Lower leg skin (tissue), 4 donors: ENCODE data around the gene RABL3. TPM values are rescaled to one million over a fixed set of nuclear protein-coding genes. Genes with fewer than 3 reads are reported as not detected.
"Not testable (repeated sequence)": the region's sequence is repeated elsewhere in the genome, so short reads cannot be mapped to it uniquely, and the experiment has no call there.

Experiments used
- DNase-seq, 2 donors: peaks; one replicate each; pipeline ENCODE4 v3.0.0-alpha.2; 2019; ENCODE audit warnings: low spot score in 2 of 2
- H3K4me3 ChIP-seq: fragments of 200-600 bp; sonication (generic); 2 replicates; pipeline ENCODE4 v1.5.1; 2017; ENCODE audit warnings: mild to moderate bottlenecking, low read depth; ENCODE audit not compliant: poor library complexity, severe bottlenecking
- POLR2A ChIP-seq, 2 donors: fragments of 450-650 bp; IDR thresholded peaks; one replicate each; pipeline ENCODE4 v1.6.1; 2016 to 2017; ENCODE audit warnings: antibody characterized with exemption in 2 of 2, mild to moderate bottlenecking in 1 of 2, moderate library complexity in 1 of 2
- WGBS, 2 donors: methylation state at CpG; one replicate each; pipeline ENCODE4 v1.1.5; 2018; 5-methylcytosine and 5-hydroxymethylcytosine counted together
- intact Hi-C: fragments of 100-400 bp; cut with DNase I; formaldehyde crosslinking; loops from one replicate; pipeline ENCODE4 v1.15.0; 2023; ENCODE audit warnings: low total_unique reads
- total RNA-seq, 4 donors: library from RNA; depleted of rRNA; stranded (reverse); fragments of >200 nt; gene quantifications; one replicate each; pipeline ENCODE4 v1.1.0, GENCODE V29; 2016
- TF ChIP-seq, protein P1 (sequence below), 3 donors: fragments of 450-650 bp; IDR thresholded peaks; one replicate each; pipeline ENCODE4 v1.5.1; 2016; ENCODE audit warnings: antibody characterized with exemption in 3 of 3, mild to moderate bottlenecking in 3 of 3, moderate library complexity in 2 of 3

The RABL3 gene
- total RNA-seq, 4 donors from 2014 or later = 8.5 to 27.0 (median 13.1) TPM

DNA sequence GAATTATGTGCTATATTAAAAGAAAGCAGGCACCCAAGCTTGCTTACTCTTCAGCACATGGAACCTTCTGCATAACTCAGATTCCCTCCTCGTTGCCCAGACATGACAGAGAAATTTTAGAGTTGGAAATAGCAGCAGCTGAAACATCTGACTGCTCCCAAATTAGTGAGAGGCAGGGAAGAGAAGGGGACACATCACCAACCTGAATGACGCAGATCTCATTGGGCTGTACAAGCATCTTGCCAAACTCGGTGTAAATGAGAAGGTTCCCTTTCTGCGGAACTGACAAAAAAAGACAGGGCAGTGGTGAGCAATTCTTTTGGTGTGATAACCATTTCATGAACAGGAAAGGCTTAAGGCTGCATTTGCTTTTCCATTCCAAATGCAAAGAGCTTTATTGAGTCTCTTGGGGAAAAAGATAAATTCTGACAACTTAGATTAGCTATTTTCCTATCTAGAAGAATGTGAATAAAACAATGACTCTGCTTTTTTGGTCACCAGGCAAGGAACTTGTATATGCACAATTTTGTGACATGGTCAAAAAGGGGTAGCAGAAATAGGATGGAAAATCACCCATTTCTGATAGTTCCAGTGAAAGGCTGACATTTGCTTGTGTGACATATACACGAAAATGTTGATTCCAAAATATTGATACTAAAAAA lies 95.4 kb downstream of the RABL3 start:
- intact Hi-C loops = no loop called here
- WGBS, 2 donors = 64 to 71% methylated on average over 5 of the region's 5 CpGs
- TF ChIP-seq, protein P1, sequence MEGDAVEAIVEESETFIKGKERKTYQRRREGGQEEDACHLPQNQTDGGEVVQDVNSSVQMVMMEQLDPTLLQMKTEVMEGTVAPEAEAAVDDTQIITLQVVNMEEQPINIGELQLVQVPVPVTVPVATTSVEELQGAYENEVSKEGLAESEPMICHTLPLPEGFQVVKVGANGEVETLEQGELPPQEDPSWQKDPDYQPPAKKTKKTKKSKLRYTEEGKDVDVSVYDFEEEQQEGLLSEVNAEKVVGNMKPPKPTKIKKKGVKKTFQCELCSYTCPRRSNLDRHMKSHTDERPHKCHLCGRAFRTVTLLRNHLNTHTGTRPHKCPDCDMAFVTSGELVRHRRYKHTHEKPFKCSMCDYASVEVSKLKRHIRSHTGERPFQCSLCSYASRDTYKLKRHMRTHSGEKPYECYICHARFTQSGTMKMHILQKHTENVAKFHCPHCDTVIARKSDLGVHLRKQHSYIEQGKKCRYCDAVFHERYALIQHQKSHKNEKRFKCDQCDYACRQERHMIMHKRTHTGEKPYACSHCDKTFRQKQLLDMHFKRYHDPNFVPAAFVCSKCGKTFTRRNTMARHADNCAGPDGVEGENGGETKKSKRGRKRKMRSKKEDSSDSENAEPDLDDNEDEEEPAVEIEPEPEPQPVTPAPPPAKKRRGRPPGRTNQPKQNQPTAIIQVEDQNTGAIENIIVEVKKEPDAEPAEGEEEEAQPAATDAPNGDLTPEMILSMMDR (IDR thresholded peaks at IDR 0.05) = no peak
- no peak for TF ChIP-seq POLR2A (IDR thresholded peaks at IDR 0.05)
- DNase-seq = no peak
- H3K4me3 ChIP-seq = no peak overlapping the region

DNA sequence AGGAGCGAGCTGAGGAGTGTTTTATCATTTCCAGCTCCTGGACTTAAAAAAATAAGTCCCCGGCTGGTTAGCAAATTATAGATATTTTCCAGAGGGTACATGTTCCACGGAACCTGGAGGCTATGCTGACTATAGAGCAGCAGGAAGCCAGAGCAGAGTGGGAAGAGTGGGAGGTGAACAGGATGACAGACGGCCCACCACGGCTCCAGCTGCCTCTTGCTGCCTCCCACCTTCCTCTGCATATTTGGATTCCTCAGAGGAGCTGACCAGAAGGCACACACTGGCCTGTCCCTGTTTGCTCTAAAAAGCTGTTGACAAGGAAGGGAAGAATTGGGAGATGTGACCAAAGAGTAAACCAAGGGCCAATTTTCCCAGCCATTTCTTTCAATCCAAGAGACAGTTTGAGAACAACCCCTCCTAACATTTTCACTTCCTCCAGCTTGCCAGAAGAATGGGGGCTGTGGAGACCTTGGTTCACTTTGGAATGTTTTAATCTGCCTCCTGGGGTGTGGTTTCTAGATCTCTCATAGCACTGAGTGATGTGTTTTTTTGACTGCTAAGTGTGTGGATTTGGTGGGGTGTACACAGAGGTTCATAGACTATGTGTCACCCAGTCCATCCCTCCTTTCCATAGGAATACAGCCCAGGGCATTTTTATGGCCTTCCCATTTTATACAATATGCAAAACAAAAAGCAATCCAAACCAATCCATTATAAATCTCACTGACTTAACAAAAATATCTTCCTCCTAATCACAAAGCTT lies 97.1 kb downstream of the RABL3 start:
- H3K4me3 ChIP-seq = no peak overlapping the region

DNA sequence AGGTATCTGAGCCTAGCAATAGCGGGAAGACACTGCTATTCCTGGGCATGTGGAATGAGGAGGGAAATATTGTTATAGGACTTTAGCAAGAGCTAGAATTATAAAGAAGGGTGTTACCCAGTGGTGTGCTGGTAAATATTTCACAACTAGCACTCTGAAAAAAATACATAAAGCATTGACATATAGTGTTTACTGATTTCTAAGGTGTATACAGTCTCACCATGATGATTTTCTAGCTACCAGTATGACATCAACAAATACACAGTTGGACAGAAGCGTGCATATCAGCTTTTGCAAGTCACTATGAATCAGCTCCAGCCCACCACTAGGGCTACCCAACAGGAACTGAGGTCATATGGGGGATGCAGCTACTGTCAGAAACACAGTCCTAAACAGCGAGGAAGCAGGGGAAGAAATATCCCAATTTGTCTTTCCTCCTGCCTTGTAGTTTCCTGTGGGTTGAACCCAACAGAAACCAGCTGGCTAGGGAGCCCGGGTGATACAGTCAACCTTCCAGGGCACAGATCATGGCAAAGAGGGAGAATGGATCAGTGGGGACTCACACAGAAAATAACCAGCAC lies 99.9 kb downstream of the RABL3 start:
- intact Hi-C loops = no loop called here
- TF ChIP-seq, protein P1 (IDR thresholded peaks at IDR 0.05) = no peak
- no peak for TF ChIP-seq POLR2A (IDR thresholded peaks at IDR 0.05)
- 73 to 78% methylated on average over 4 of the region's 4 CpGs for WGBS, 2 donors
- H3K4me3 ChIP-seq = no peak overlapping the region
- no peak for DNase-seq

More for the DNA sequence above, 97.1 kb downstream of the RABL3 start:
- 16 to 29% methylated on average over 5 of the region's 5 CpGs for WGBS, 2 donors
- intact Hi-C loops = no loop called here
- DNase-seq = no peak
- TF ChIP-seq, protein P1 (IDR thresholded peaks at IDR 0.05) = no peak
- no peak for TF ChIP-seq POLR2A (IDR thresholded peaks at IDR 0.05)

DNA sequence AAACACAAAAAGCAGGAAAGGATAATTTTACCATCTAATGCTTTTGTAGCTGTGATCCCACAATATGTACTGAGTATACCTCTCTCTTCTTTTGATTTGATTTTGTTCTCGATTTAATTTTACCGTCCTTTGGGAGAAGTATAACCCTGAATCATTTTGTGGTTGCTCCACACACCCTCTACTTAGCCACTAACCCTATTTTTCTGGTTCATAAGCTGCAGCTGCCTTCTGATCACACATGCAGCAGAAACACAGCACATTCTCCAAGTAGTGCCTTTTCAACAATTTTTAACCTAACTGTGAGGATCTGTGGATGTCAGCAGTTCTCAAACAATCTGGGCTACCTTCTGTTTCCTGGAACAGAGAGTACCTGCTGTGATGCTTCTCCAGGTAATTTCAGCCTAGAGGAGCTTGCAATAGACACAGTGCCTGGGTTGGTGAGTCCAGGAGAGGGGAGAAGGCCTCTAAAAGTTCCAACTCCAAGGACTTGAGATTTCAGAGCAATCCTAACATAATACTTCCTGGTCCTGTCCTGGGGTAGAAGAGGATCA lies 100.5 kb downstream of the RABL3 start:
- no peak overlapping the region for H3K4me3 ChIP-seq
- intact Hi-C loops = no loop called here
- no peak for DNase-seq
- TF ChIP-seq, protein P1 (IDR thresholded peaks at IDR 0.05) = no peak
- TF ChIP-seq POLR2A (IDR thresholded peaks at IDR 0.05) = no peak
- 89 to 91% methylated on average over 2 of the region's 2 CpGs for WGBS, 2 donors

DNA sequence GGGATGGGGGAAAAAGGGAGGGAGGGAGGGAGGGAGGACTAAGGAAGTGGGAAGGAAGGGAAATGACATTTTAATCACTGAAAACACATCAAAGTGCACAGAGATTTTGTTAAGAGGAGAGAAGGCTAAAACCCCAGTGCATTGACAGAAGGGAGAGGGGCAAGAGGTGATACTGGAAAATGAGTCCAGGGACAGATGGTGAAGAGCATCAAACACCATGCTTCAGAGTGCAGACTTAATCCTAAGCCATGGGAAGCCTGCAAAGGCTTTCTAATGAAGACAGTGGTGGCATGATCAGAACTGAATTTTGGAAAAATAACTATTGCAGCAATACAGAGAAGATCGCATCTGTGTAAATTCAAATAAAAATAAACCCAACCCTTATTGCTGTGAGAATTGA lies 102.1 kb downstream of the RABL3 start:
- no peak for DNase-seq
- 94 to 95% methylated on average over 1 of the region's 1 CpG for WGBS, 2 donors
- no peak for TF ChIP-seq POLR2A (IDR thresholded peaks at IDR 0.05)
- TF ChIP-seq, protein P1 (IDR thresholded peaks at IDR 0.05) = no peak
- intact Hi-C loops = no loop called here
- no peak overlapping the region for H3K4me3 ChIP-seq

DNA sequence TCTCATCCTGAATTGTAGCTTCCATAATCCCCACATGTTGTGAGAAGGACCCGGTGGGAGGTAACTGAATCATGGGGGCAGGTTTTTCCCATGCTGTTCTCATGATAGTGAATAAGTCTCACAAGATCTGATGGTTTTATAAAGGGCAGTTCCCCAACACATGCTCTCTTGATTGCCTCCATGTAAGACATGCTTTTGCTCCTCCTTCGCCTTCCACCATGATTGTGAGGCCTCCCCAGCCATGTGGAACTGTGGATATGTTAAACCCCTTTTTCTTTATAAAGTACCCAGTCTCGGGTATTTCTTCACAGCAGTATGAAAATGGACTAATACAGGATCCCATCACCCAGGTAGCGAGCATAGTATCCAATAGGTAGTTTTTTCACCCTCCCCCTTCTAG lies 103.5 kb downstream of the RABL3 start:
- DNase-seq, H3K4me3 ChIP-seq, intact Hi-C loops: not testable (repeated sequence)
- 93 to 94% methylated on average over 4 of the region's 4 CpGs for WGBS, 2 donors
